ENCODE results near the gene ATG10. TPM values are rescaled to one million over a fixed set of nuclear protein-coding genes. Genes with fewer than 3 reads are reported as not detected.

ATG10 gene
- total and polyA plus RNA-seq, 9 donors = 7.4 to 10.7 (median 9.0) TPM

GRCh38 chr5:82301190-82301589 lies 329.4 kb downstream of the ATG10 start:
- no peaks in the 10 kb centered on the region for H3K4me1 ChIP-seq (ENCODE audit: control insufficient read depth, insufficient read depth, low read length)
- no peaks in the 10 kb centered on the region for H3K9me3 ChIP-seq (replicated peaks; ENCODE audit: control insufficient read depth, low read depth, low read length)
- DNase-seq = no peak
- H3K27me3 ChIP-seq (ENCODE audit: control insufficient read depth, insufficient read depth, low read length) = no peaks in the 10 kb centered on the region
- H3K36me3 ChIP-seq (ENCODE audit: control insufficient read depth, insufficient read depth, low read length) = no peaks in the 10 kb centered on the region
- H3K27ac ChIP-seq (ENCODE audit: low read length) = no peak overlapping the region
- WGBS (ENCODE audit: insufficient coverage) = no CpG with 5 or more reads among the region's 3 CpGs
- no peak overlapping the region for H3K4me3 ChIP-seq (ENCODE audit: low read length)

Other genes with a start within 250 kb of the ATG10 start
- 51.9 TPM for gene SSBP2, start 220.9 kb upstream of the ATG10 start, total RNA-seq
- 10 to 100 TPM; 40.8 to 57.8 (median 51.5) TPM for gene SSBP2, start 220.9 kb upstream of the ATG10 start, polyA plus RNA-seq (ENCODE audit: insufficient read depth in 1 of 8, insufficient read length in 8 of 8, low replicate concordance in 1 of 8)